HepG2 (cell line): ENCODE data around the gene EDC3. TPM values are rescaled to one million over a fixed set of nuclear protein-coding genes. Genes with fewer than 3 reads are reported as not detected.

Source experiments
- ERF ChIP-seq: IDR thresholded peaks from 2 replicates; pipeline ENCODE4 v1.6.1; 2018; ENCODE audit warnings: missing biosample characterization, missing genetic modification reagents
- GABPA ChIP-seq, 2 experiments: IDR thresholded peaks; 2 replicates each; pipeline ENCODE4 v1.6.1; 2011 to 2016; ENCODE audit warnings: low read depth in 2 of 2, low read length in 1 of 2, missing biosample characterization in 1 of 2, missing genetic modification characterization in 1 of 2
- IRF2 ChIP-seq: IDR thresholded peaks from 2 replicates; pipeline ENCODE4 v1.6.1; 2018; ENCODE audit warnings: missing genetic modification reagents, missing compliant biosample characterization
- MIXL1 ChIP-seq: IDR thresholded peaks from 2 replicates; pipeline ENCODE4 v1.6.1; 2016
- NONO ChIP-seq, 2 experiments: fragments of 450-650 bp in 1 of 2; sonication (generic) in 1 of 2; formaldehyde crosslinking in 1 of 2; IDR thresholded peaks in 1 of 2; conservative IDR thresholded peaks in 1 of 2; 2 replicates each; pipeline versions ENCODE4 v1.6.1 to v1.8.0; 2017 to 2022; ENCODE audit warnings: mild to moderate bottlenecking in 1 of 2, missing genetic modification reagents in 1 of 2, moderate library complexity in 1 of 2
- RXRA ChIP-seq: sonication (generic); formaldehyde crosslinking; IDR thresholded peaks from 2 replicates; pipeline ENCODE4 v1.5.1; 2020; ENCODE audit warnings: missing genetic modification reagents
- UBTF ChIP-seq: sonication (generic); formaldehyde crosslinking; IDR thresholded peaks from 2 replicates; pipeline ENCODE4 v1.4.0; 2020; ENCODE audit warnings: mild to moderate bottlenecking, missing genetic modification reagents
- ZNF276 ChIP-seq: sonication (generic); formaldehyde crosslinking; IDR thresholded peaks from 2 replicates; pipeline ENCODE4 v1.4.0; 2020; ENCODE audit warnings: mild to moderate bottlenecking, low read depth, missing genetic modification reagents
- ZNF503 ChIP-seq: sonication (generic); formaldehyde crosslinking; IDR thresholded peaks from 2 replicates; pipeline ENCODE4 v1.4.0; 2020; ENCODE audit warnings: missing genetic modification reagents
- ZNF607 ChIP-seq: sonication (generic); formaldehyde crosslinking; IDR thresholded peaks from 2 replicates; pipeline ENCODE4 v1.5.1; 2020; ENCODE audit warnings: missing genetic modification reagents, mild to moderate bottlenecking, borderline replicate concordance
- ZNF615 ChIP-seq: sonication (generic); formaldehyde crosslinking; IDR thresholded peaks from 2 replicates; pipeline ENCODE4 v1.5.0; 2020; ENCODE audit warnings: mild to moderate bottlenecking, missing genetic modification reagents, borderline replicate concordance
- ZNF710 ChIP-seq: sonication (generic); formaldehyde crosslinking; IDR thresholded peaks from 2 replicates; pipeline ENCODE4 v1.5.0; 2020; ENCODE audit warnings: mild to moderate bottlenecking, missing genetic modification reagents, borderline replicate concordance
- ZNF776 ChIP-seq: sonication (generic); formaldehyde crosslinking; IDR thresholded peaks from 2 replicates; pipeline ENCODE4 v1.4.0; 2020; ENCODE audit warnings: mild to moderate bottlenecking, missing genetic modification reagents
- polyA plus RNA-seq, 8 experiments: library from polyadenylated mRNA; depleted of rRNA in 3 of 8; stranded (reverse) in 7 of 8; unstranded in 1 of 8; fragments of >200 nt; fragmentation: Illumina TruSeq in 4 of 8; extraction: Trizol in 4 of 8; gene quantifications; 2 replicates each; pipeline versions ENCODE4 v1.2.1 to v1.2.3, GENCODE V29; 2011 to 2016; ENCODE audit warnings: low read depth in 4 of 8, missing spikeins in 1 of 8, mixed read lengths in 1 of 8; ENCODE audit not compliant: insufficient read depth in 1 of 8
- total RNA-seq, 5 experiments: library from RNA; depleted of rRNA; stranded (reverse); fragments of >200 nt; fragmentation: Illumina TruSeq; extraction: Trizol; gene quantifications; 2 replicates each; pipeline ENCODE4 v1.2.3, GENCODE V29; 2016; ENCODE audit warnings: low read depth in 1 of 5

EDC3 gene
- total and polyA plus RNA-seq, 2 of the 13 experiments (the other 11 are each of a cell fraction or from before 2014, with no cell fraction given): 17.4 to 32.0 TPM

GRCh38 chr15:74725845-74726773 lies 30.3 kb upstream of the EDC3 start (continued):
- TF ChIP-seq NONO (IDR thresholded peaks at IDR 0.05) (no peak), NONO (CRISPR knock-in tag; conservative IDR thresholded peaks at IDR 0.05) (peak; percentile 64), GABPA (IDR thresholded peaks at IDR 0.05; ENCODE audit: low read depth, low read length) (no peak), GABPA (CRISPR knock-in tag; IDR thresholded peaks at IDR 0.05; ENCODE audit: low read depth) (peak; percentile 62), ZNF607 (peak; percentile 8; the same call in 1 of the 2 replicates), ZNF776 (CRISPR knock-in tag) (peak; percentile 70; the same call in 1 of the 2 replicates), MIXL1 (CRISPR knock-in tag) (no peak), ZNF615 (CRISPR knock-in tag) (no peak), ERF (peak; percentile 21; the same call in 1 of the 2 replicates), IRF2 (CRISPR knock-in tag) (no peak), ZNF276 (CRISPR knock-in tag) (0 out of 2 replicates have a peak, but pooled peaks have one; percentile 46), ZNF503 (CRISPR knock-in tag) (no peak), UBTF (CRISPR knock-in tag) (peak; percentile 51), RXRA (CRISPR knock-in tag) (peak; percentile 98), ZNF710 (CRISPR knock-in tag) (peak; percentile 79)
